Endothelial cell (in vitro differentiated cells): Measurements from ENCODE around the gene HOXD1. TPM values are rescaled to one million over a fixed set of nuclear protein-coding genes. Genes with fewer than 3 reads are reported as not detected.

Source experiments
- DNase-seq: peaks from one replicate; pipeline ENCODE4 v3.0.0; 2021; ENCODE audit warnings: low spot score
- H3K27ac Mint-ChIP-seq: one replicate; pipeline ENCODE4 v1.8.0; 2021; ENCODE audit warnings: mixed read lengths, inconsistent platforms; ENCODE audit not compliant: unreplicated experiment
- H3K27me3 Mint-ChIP-seq: one replicate; pipeline ENCODE4 v1.8.0; 2021; ENCODE audit warnings: mild to moderate bottlenecking, moderate library complexity, mixed read lengths, inconsistent platforms; ENCODE audit not compliant: unreplicated experiment
- H3K36me3 Mint-ChIP-seq: one replicate; pipeline ENCODE4 v1.8.0; 2021; ENCODE audit warnings: mild to moderate bottlenecking, low read depth, mixed read lengths, inconsistent platforms; ENCODE audit not compliant: unreplicated experiment
- H3K4me1 Mint-ChIP-seq: one replicate; pipeline ENCODE4 v1.8.0; 2021; ENCODE audit warnings: mild to moderate bottlenecking, mixed read lengths, inconsistent platforms; ENCODE audit not compliant: unreplicated experiment
- H3K4me3 Mint-ChIP-seq: one replicate; pipeline ENCODE4 v1.8.0; 2021; ENCODE audit warnings: mild to moderate bottlenecking, mixed read lengths, inconsistent platforms; ENCODE audit not compliant: unreplicated experiment
- H3K9me3 Mint-ChIP-seq: one replicate; pipeline ENCODE4 v1.8.0; 2021; ENCODE audit warnings: mixed read lengths, inconsistent platforms; ENCODE audit not compliant: unreplicated experiment
- CTCF ChIP-seq: fragments of 200-600 bp; sonication (generic); IDR thresholded peaks from one replicate; pipeline ENCODE4 v1.5.0; 2021; ENCODE audit warnings: antibody characterized with exemption; ENCODE audit not compliant: unreplicated experiment
- total RNA-seq: library from RNA; stranded (reverse); fragmentation: NEBNext Ultra II Directional; extraction: Animal tissue kit (Norgen Biotek cat#: 25700); gene quantifications from one replicate; pipeline ENCODE4 v1.2.1, GENCODE V29; 2021; ENCODE audit not compliant: unreplicated experiment

Gene HOXD1
- total RNA-seq, 1 donor from 2014 or later: 3.8 TPM

- no peak overlapping the region for H3K27ac Mint-ChIP-seq
- H3K4me3 Mint-ChIP-seq: peak overlapping the region; percentile 79
Measured at GRCh38 chr2:176158186-176158591, 30.3 kb upstream of the HOXD1 start.

GRCh38 chr2:176158855-176159662 lies 29.4 kb upstream of the HOXD1 start:
- Mint-ChIP-seq H3K4me3 (no peak overlapping the region), H3K27me3 (peaks cover 46% of the 10 kb centered on the region), H3K9me3 (no peaks in the 10 kb centered on the region), H3K27ac (no peak overlapping the region), H3K4me1 (peaks cover 30% of the 10 kb centered on the region), H3K36me3 (no peaks in the 10 kb centered on the region)
- TF ChIP-seq CTCF: no peak
- no peak for DNase-seq

More at GRCh38 chr2:176158186-176158591, 30.3 kb upstream of the HOXD1 start:
- peaks cover 25% of the 10 kb centered on the region for H3K4me1 Mint-ChIP-seq
- no peak for TF ChIP-seq CTCF
- no peaks in the 10 kb centered on the region for H3K9me3 Mint-ChIP-seq
- peaks cover 45% of the 10 kb centered on the region for H3K27me3 Mint-ChIP-seq
- DNase-seq: no peak
- H3K36me3 Mint-ChIP-seq: no peaks in the 10 kb centered on the region

- no peak for TF ChIP-seq CTCF
- no peak for DNase-seq
- H3K4me3 Mint-ChIP-seq: no peak overlapping the region
Measured at GRCh38 chr2:176159663-176160250, 28.7 kb upstream of the HOXD1 start.

GRCh38 chr2:176160251-176160985 lies 28.1 kb upstream of the HOXD1 start:
- DNase-seq: no peak
- Mint-ChIP-seq H3K9me3 (no peaks in the 10 kb centered on the region), H3K36me3 (no peaks in the 10 kb centered on the region), H3K4me3 (no peak overlapping the region), H3K27me3 (peaks cover 47% of the 10 kb centered on the region), H3K27ac (no peak overlapping the region), H3K4me1 (peaks cover 33% of the 10 kb centered on the region)
- TF ChIP-seq CTCF: no peak

More at GRCh38 chr2:176159663-176160250, 28.7 kb upstream of the HOXD1 start:
- H3K36me3 Mint-ChIP-seq: no peaks in the 10 kb centered on the region
- H3K27me3 Mint-ChIP-seq: peaks cover 49% of the 10 kb centered on the region
- H3K4me1 Mint-ChIP-seq: peaks cover 33% of the 10 kb centered on the region
- no peak overlapping the region for H3K27ac Mint-ChIP-seq
- no peaks in the 10 kb centered on the region for H3K9me3 Mint-ChIP-seq
